ENCODE results near the gene RGS6.

The RGS6 gene

GRCh38 chr14:72023128-72024042 lies 91.2 kb downstream of the RGS6 start:
- no peak for DNase-seq

GRCh38 chr14:72024043-72024407 lies 91.8 kb downstream of the RGS6 start:
- peak; percentile 7 for DNase-seq

- DNase-seq = no peak
Observed at GRCh38 chr14:72024504-72024903, 92.3 kb downstream of the RGS6 start.

GRCh38 chr14:72026536-72026935 lies 94.3 kb downstream of the RGS6 start:
- DNase-seq = no peak

GRCh38 chr14:72027061-72027460 lies 94.8 kb downstream of the RGS6 start:
- DNase-seq = no peak

GRCh38 chr14:72033365-72033764 lies 101.1 kb downstream of the RGS6 start:
- DNase-seq = no peak

- DNase-seq = no peak
Observed at GRCh38 chr14:72040528-72040927, 108.3 kb downstream of the RGS6 start.

GRCh38 chr14:72045271-72045670 lies 113.0 kb downstream of the RGS6 start:
- no peak for DNase-seq

- DNase-seq = no peak
Observed at GRCh38 chr14:72045885-72046284, 113.7 kb downstream of the RGS6 start.

- DNase-seq = peak; percentile 42
Observed at GRCh38 chr14:72049462-72049861, 117.2 kb downstream of the RGS6 start.

- DNase-seq = no peak
Observed at GRCh38 chr14:72052356-72052755, 120.1 kb downstream of the RGS6 start.

GRCh38 chr14:72053651-72054050 lies 121.4 kb downstream of the RGS6 start:
- DNase-seq = no peak

GRCh38 chr14:72054911-72055310 lies 122.7 kb downstream of the RGS6 start:
- DNase-seq = no peak

- DNase-seq = no peak
Observed at GRCh38 chr14:72057701-72058285, 125.6 kb downstream of the RGS6 start.

GRCh38 chr14:72060460-72060859 lies 128.2 kb downstream of the RGS6 start:
- no peak for DNase-seq

GRCh38 chr14:72060917-72061316 lies 128.7 kb downstream of the RGS6 start:
- peak; percentile 45 for DNase-seq

GRCh38 chr14:72061718-72062117 lies 129.5 kb downstream of the RGS6 start:
- DNase-seq = no peak

- DNase-seq = no peak
Observed at GRCh38 chr14:72063761-72064282, 131.6 kb downstream of the RGS6 start.

GRCh38 chr14:72064501-72064900 lies 132.3 kb downstream of the RGS6 start:
- DNase-seq = no peak

GRCh38 chr14:72070458-72070857 lies 138.2 kb downstream of the RGS6 start:
- no peak for DNase-seq

- DNase-seq = no peak
Observed at GRCh38 chr14:72075649-72076334, 143.6 kb downstream of the RGS6 start.

GRCh38 chr14:72081137-72081536 lies 148.9 kb downstream of the RGS6 start:
- DNase-seq = no peak

- DNase-seq = no peak
Observed at GRCh38 chr14:72084935-72085334, 152.7 kb downstream of the RGS6 start.

- no peak for DNase-seq
Observed at GRCh38 chr14:72089625-72090024, 157.4 kb downstream of the RGS6 start.

All from NCI-H187 treated with DMSO at 0.1 percent for 48 hours (cell line).